Osteoblast (primary cell): Measurements from ENCODE around the gene CHSY1. TPM values are rescaled to one million over a fixed set of nuclear protein-coding genes. Genes with fewer than 3 reads are reported as not detected.

Experiments
- DNase-seq: peaks from one replicate; pipeline ENCODE4 v3.0.0; 2011; ENCODE audit warnings: low spot score, mixed read lengths; ENCODE audit not compliant: insufficient read length; ENCODE audit errors: missing footprints
- H2AFZ ChIP-seq: 2 replicates; pipeline ENCODE4 v1.6.0; 2011; ENCODE audit warnings: mild to moderate bottlenecking, low read length
- H3K27ac ChIP-seq: 2 replicates; pipeline ENCODE4 v1.5.1; 2011; ENCODE audit warnings: mild to moderate bottlenecking, low read depth, low read length, moderate library complexity
- H3K27me3 ChIP-seq: 2 replicates; pipeline ENCODE4 v1.6.0; 2012; ENCODE audit warnings: mild to moderate bottlenecking, control low read depth, inconsistent platforms, low read length, moderate library complexity; ENCODE audit not compliant: insufficient read depth
- H3K36me3 ChIP-seq: 2 replicates; pipeline ENCODE4 v1.5.1; 2011; ENCODE audit warnings: mild to moderate bottlenecking, low read length, control low read depth, moderate library complexity; ENCODE audit not compliant: insufficient read depth
- H3K4me1 ChIP-seq: 2 replicates; pipeline ENCODE4 v1.5.1; 2011; ENCODE audit warnings: mild to moderate bottlenecking, low read length, control low read depth, moderate library complexity; ENCODE audit not compliant: insufficient read depth
- H3K4me2 ChIP-seq: 2 replicates; pipeline ENCODE4 v1.6.0; 2011; ENCODE audit warnings: mild to moderate bottlenecking, low read length; ENCODE audit not compliant: insufficient read depth
- H3K4me3 ChIP-seq: fragments of 200-600 bp; sonication (generic); 3 replicates; pipeline ENCODE4 v1.5.1; 2012; ENCODE audit warnings: mild to moderate bottlenecking, low read length, inconsistent platforms; ENCODE audit not compliant: insufficient read depth
- H3K79me2 ChIP-seq: 2 replicates; pipeline ENCODE4 v1.6.0; 2012; ENCODE audit warnings: mild to moderate bottlenecking, low read length, control low read depth, inconsistent platforms; ENCODE audit not compliant: insufficient read depth
- H3K9me3 ChIP-seq: 2 replicates; pipeline ENCODE4 v1.5.1; 2011; ENCODE audit warnings: low read depth, low read length, control low read depth
- H4K20me1 ChIP-seq: 2 replicates; pipeline ENCODE4 v1.6.0; 2012; ENCODE audit warnings: mild to moderate bottlenecking, low read length, control low read depth; ENCODE audit not compliant: insufficient read depth
- total RNA-seq: library from RNA; depleted of rRNA; stranded (reverse); fragments of >200 nt; gene quantifications from 2 replicates; pipeline ENCODE4 v1.2.3, GENCODE V29; 2012
- TF ChIP-seq, protein P1 (sequence below): IDR thresholded peaks from 2 replicates; pipeline ENCODE4 v1.5.1; 2011; ENCODE audit warnings: mild to moderate bottlenecking, low read depth, low read length, moderate library complexity; ENCODE audit errors: extremely low read depth

The CHSY1 gene
- total RNA-seq, 1 donor = 39.1 TPM

DNA sequence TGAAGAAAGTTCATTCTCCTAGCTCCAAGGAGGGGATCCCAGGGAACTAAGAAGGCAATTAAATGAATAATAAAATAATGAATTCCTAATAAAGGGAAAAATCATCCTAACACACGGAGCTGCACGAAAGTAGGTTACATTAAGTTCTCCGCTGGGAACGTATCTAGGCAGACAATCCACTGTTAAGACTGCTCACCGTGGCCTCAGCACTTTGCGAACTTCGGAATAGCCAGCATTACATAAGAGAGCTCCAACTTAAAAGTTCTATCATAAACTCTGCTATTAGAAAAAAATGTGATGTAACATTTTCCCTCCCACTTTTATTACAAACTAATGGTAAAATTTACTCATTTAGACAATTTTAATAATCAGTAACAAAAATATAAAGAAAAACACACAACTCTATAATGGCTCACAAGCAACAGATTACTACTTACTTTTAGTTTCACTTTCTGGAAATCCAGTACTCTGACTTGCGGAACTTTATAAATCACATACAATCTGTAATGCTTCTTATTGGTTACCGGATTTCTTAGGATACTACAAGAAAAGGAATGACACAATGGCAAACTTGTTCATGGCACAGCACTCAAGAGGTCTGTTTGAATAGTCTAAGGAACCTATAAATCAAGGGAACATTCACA lies 34.7 kb upstream of the CHSY1 start:
- peaks cover 51% of the 10 kb centered on the region for H3K79me2 ChIP-seq
- H3K4me2 ChIP-seq = no peak overlapping the region
- peaks cover 21% of the 10 kb centered on the region for H4K20me1 ChIP-seq
- no peak overlapping the region for H3K27ac ChIP-seq
- H3K36me3 ChIP-seq = peaks cover 80% of the 10 kb centered on the region
- H3K9me3 ChIP-seq = no peaks in the 10 kb centered on the region
- no peak overlapping the region for H2AFZ ChIP-seq
- H3K4me1 ChIP-seq = no peaks in the 10 kb centered on the region
- TF ChIP-seq, protein P1, sequence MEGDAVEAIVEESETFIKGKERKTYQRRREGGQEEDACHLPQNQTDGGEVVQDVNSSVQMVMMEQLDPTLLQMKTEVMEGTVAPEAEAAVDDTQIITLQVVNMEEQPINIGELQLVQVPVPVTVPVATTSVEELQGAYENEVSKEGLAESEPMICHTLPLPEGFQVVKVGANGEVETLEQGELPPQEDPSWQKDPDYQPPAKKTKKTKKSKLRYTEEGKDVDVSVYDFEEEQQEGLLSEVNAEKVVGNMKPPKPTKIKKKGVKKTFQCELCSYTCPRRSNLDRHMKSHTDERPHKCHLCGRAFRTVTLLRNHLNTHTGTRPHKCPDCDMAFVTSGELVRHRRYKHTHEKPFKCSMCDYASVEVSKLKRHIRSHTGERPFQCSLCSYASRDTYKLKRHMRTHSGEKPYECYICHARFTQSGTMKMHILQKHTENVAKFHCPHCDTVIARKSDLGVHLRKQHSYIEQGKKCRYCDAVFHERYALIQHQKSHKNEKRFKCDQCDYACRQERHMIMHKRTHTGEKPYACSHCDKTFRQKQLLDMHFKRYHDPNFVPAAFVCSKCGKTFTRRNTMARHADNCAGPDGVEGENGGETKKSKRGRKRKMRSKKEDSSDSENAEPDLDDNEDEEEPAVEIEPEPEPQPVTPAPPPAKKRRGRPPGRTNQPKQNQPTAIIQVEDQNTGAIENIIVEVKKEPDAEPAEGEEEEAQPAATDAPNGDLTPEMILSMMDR = no peak
- no peak for DNase-seq
- H3K27me3 ChIP-seq = no peaks in the 10 kb centered on the region
- H3K4me3 ChIP-seq = no peak overlapping the region

GRCh38 chr15:101283931-101284330 lies 32.1 kb upstream of the CHSY1 start:
- Histone ChIP-seq H3K9me3 (no peaks in the 10 kb centered on the region), H2AFZ (no peak overlapping the region), H3K4me2 (no peak overlapping the region), H3K4me1 (no peaks in the 10 kb centered on the region), H3K4me3 (no peak overlapping the region), H3K27ac (no peak overlapping the region), H3K27me3 (no peaks in the 10 kb centered on the region), H4K20me1 (peaks cover 12% of the 10 kb centered on the region), H3K79me2 (peaks cover 26% of the 10 kb centered on the region), H3K36me3 (peaks cover 81% of the 10 kb centered on the region)
- DNase-seq = no peak
- TF ChIP-seq, protein P1 = no peak

- H4K20me1 ChIP-seq = peaks cover 8% of the 10 kb centered on the region
- H3K27ac ChIP-seq = no peak overlapping the region
- H2AFZ ChIP-seq = no peak overlapping the region
- TF ChIP-seq, protein P1 = no peak
- H3K4me1 ChIP-seq = peaks cover 11% of the 10 kb centered on the region
- H3K9me3 ChIP-seq = no peaks in the 10 kb centered on the region
- peaks cover 54% of the 10 kb centered on the region for H3K36me3 ChIP-seq
- H3K79me2 ChIP-seq = peaks cover 22% of the 10 kb centered on the region
- no peak overlapping the region for H3K4me2 ChIP-seq
- peak; percentile 59 for DNase-seq
- H3K4me3 ChIP-seq = no peak overlapping the region
- H3K27me3 ChIP-seq = no peaks in the 10 kb centered on the region
Observed at GRCh38 chr15:101280007-101280406, 28.2 kb upstream of the CHSY1 start.

DNA sequence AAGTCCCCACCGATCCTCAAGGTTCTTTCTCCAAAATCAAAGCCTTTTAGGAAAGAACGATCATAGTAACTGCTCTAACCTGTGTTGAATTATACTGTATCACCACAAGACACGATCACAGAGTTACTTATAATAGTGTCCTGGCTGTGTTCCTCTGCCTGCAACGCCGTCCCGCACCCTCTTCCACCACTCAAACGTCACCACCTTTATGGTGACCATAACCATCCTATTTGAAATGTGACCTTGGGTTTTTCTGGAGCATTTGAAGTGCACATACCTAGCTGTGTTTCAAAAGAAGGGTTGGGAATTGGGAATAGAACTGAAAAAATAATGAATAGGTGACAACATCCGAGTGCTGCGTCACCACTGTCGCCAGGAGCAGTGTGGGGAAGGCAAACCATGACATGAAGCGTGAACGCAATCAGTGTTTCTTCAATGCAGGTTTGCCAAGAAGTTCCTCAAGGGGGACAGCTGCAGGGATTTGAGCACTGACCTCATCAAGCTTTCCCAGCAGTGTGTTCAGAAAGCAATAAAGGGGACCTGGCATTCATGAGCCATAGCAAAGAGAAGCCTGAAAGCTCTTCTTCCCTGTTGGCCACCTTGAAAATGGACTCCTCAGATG lies 26.2 kb upstream of the CHSY1 start:
- H3K79me2 ChIP-seq = peaks cover 35% of the 10 kb centered on the region
- peaks cover 18% of the 10 kb centered on the region for H4K20me1 ChIP-seq
- peak overlapping the region; percentile 94 for H3K4me2 ChIP-seq
- peak overlapping the region; percentile 89 for H2AFZ ChIP-seq
- H3K27ac ChIP-seq = peak overlapping the region; percentile 66
- H3K4me1 ChIP-seq = peaks cover 11% of the 10 kb centered on the region
- TF ChIP-seq, protein P1 = no peak
- H3K4me3 ChIP-seq = peak overlapping the region; percentile 83
- no peaks in the 10 kb centered on the region for H3K9me3 ChIP-seq
- H3K36me3 ChIP-seq = peaks cover 57% of the 10 kb centered on the region
- DNase-seq = no peak
- no peaks in the 10 kb centered on the region for H3K27me3 ChIP-seq
